Astrocyte (in vitro differentiated cells and primary cell): ENCODE measurements around the gene CD180.

Experiments
- EZH2 ChIP-seq: IDR thresholded peaks from 2 replicates; pipeline ENCODE4 v1.6.1; 2012; ENCODE audit warnings: mild to moderate bottlenecking, low read length, inconsistent platforms; ENCODE audit not compliant: insufficient read depth
- TF ChIP-seq, protein P1 (sequence below): IDR thresholded peaks from 2 replicates; pipeline ENCODE4 v1.5.1; 2011; ENCODE audit warnings: low read depth, mild to moderate bottlenecking, inconsistent platforms, low read length, moderate library complexity; ENCODE audit not compliant: insufficient read depth

DNA sequence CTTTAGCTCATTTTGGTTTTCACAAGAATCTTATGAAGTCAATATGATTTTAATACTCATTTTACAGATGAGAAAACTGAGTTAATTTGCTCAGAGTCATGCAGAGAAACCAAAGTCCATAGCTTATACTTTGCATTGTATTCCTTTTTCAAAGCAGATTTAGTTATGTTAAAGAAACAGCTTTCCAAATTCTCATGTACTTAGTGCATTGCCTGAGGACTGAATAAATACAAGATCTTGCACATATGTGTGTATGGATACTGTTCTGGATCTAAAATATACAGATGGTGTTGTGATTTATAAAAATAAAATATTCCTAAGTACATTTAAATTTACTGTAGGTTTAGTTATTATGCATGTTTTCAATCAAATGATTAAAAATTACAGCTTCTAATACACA, 43.5 kb upstream of the CD180 start:
- TF ChIP-seq, protein P1, sequence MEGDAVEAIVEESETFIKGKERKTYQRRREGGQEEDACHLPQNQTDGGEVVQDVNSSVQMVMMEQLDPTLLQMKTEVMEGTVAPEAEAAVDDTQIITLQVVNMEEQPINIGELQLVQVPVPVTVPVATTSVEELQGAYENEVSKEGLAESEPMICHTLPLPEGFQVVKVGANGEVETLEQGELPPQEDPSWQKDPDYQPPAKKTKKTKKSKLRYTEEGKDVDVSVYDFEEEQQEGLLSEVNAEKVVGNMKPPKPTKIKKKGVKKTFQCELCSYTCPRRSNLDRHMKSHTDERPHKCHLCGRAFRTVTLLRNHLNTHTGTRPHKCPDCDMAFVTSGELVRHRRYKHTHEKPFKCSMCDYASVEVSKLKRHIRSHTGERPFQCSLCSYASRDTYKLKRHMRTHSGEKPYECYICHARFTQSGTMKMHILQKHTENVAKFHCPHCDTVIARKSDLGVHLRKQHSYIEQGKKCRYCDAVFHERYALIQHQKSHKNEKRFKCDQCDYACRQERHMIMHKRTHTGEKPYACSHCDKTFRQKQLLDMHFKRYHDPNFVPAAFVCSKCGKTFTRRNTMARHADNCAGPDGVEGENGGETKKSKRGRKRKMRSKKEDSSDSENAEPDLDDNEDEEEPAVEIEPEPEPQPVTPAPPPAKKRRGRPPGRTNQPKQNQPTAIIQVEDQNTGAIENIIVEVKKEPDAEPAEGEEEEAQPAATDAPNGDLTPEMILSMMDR, result no peak
- TF ChIP-seq EZH2, result no peak
